Astrocyte (in vitro differentiated cells and primary cell): ENCODE results near the gene SMAD3. TPM values are rescaled to one million over a fixed set of nuclear protein-coding genes. Genes with fewer than 3 reads are reported as not detected.

ENCODE experiments used
- DNase-seq: peaks from one replicate; pipeline ENCODE4 v3.0.0-alpha.2; 2010; ENCODE audit warnings: low read depth
- FAIRE-seq: peaks from 2 replicates; lab custom pipeline; 2011; peaks lifted over from hg19 to GRCh38; lab: Jason Lieb, UNC
- H2AFZ ChIP-seq: 2 replicates; pipeline ENCODE4 v1.6.0; 2012; ENCODE audit warnings: low read depth, low read length, inconsistent platforms
- H3K27ac ChIP-seq: 2 replicates; pipeline ENCODE4 v1.5.1; 2011; ENCODE audit warnings: low read depth, low read length, inconsistent platforms
- H3K27me3 ChIP-seq: 2 replicates; pipeline ENCODE4 v1.6.0; 2011; ENCODE audit warnings: low read length, inconsistent platforms; ENCODE audit not compliant: insufficient read depth
- H3K36me3 ChIP-seq: 2 replicates; pipeline ENCODE4 v1.5.1; 2011; ENCODE audit warnings: low read length, inconsistent platforms; ENCODE audit not compliant: insufficient read depth
- H3K4me1 ChIP-seq: 2 replicates; pipeline ENCODE4 v1.5.1; 2011; ENCODE audit warnings: low read length, inconsistent platforms; ENCODE audit not compliant: insufficient read depth
- H3K4me2 ChIP-seq: 2 replicates; pipeline ENCODE4 v1.6.0; 2012; ENCODE audit warnings: low read length, inconsistent platforms
- H3K4me3 ChIP-seq: 2 replicates; pipeline ENCODE4 v1.5.1; 2011; ENCODE audit warnings: low read depth, mild to moderate bottlenecking, low read length, inconsistent platforms; ENCODE audit not compliant: insufficient read depth
- H3K79me2 ChIP-seq: 2 replicates; pipeline ENCODE4 v1.6.0; 2012; ENCODE audit warnings: mild to moderate bottlenecking, low read length, inconsistent platforms; ENCODE audit not compliant: insufficient read depth
- H3K9ac ChIP-seq: 2 replicates; pipeline ENCODE4 v1.6.0; 2012; ENCODE audit warnings: mild to moderate bottlenecking, low read length, inconsistent platforms
- H3K9me3 ChIP-seq: 2 replicates; pipeline ENCODE4 v1.5.1; 2012; ENCODE audit warnings: low read depth, mild to moderate bottlenecking, low read length, inconsistent platforms; ENCODE audit not compliant: insufficient read depth
- H4K20me1 ChIP-seq: 2 replicates; pipeline ENCODE4 v1.6.0; 2012; ENCODE audit warnings: low read length, inconsistent platforms; ENCODE audit not compliant: insufficient read depth
- H3K27ac Mint-ChIP-seq: one replicate; pipeline ENCODE4 v1.8.0; 2021; ENCODE audit warnings: mild to moderate bottlenecking, mixed read lengths; ENCODE audit not compliant: unreplicated experiment
- H3K27me3 Mint-ChIP-seq: one replicate; pipeline ENCODE4 v1.8.0; 2021; ENCODE audit warnings: low read depth, mixed read lengths; ENCODE audit not compliant: unreplicated experiment
- H3K36me3 Mint-ChIP-seq: one replicate; pipeline ENCODE4 v1.8.0; 2021; ENCODE audit warnings: low read depth, mixed read lengths; ENCODE audit not compliant: unreplicated experiment
- H3K4me1 Mint-ChIP-seq: one replicate; pipeline ENCODE4 v1.8.0; 2021; ENCODE audit warnings: low read depth, mixed read lengths; ENCODE audit not compliant: unreplicated experiment
- H3K4me3 Mint-ChIP-seq: one replicate; pipeline ENCODE4 v1.8.0; 2021; ENCODE audit warnings: mild to moderate bottlenecking, moderate library complexity, mixed read lengths; ENCODE audit not compliant: unreplicated experiment
- H3K9me3 Mint-ChIP-seq: one replicate; pipeline ENCODE4 v1.8.0; 2021; ENCODE audit warnings: mild to moderate bottlenecking, mixed read lengths; ENCODE audit not compliant: unreplicated experiment
- CTCF ChIP-seq: IDR thresholded peaks from 2 replicates; pipeline ENCODE4 v1.5.1; 2011; ENCODE audit warnings: low read depth, mild to moderate bottlenecking, inconsistent platforms, low read length, moderate library complexity; ENCODE audit not compliant: insufficient read depth
- EZH2 ChIP-seq: IDR thresholded peaks from 2 replicates; pipeline ENCODE4 v1.6.1; 2012; ENCODE audit warnings: mild to moderate bottlenecking, low read length, inconsistent platforms; ENCODE audit not compliant: insufficient read depth
- total RNA-seq: library from RNA; stranded (reverse); gene quantifications from 2 replicates; pipeline ENCODE4 v1.2.1, GENCODE V29; 2021

Gene SMAD3
- total RNA-seq, 1 donor from 2014 or later = 78.0 TPM

- no peaks in the 10 kb centered on the region for H3K79me2 ChIP-seq
- no peak overlapping the region for H2AFZ ChIP-seq
- H3K9me3 ChIP-seq = no peaks in the 10 kb centered on the region
- H3K9ac ChIP-seq = no peak overlapping the region
- Mint-ChIP-seq H3K4me1 (peaks cover 2% of the 10 kb centered on the region), H3K36me3 (peaks cover 31% of the 10 kb centered on the region), H3K9me3 (no peaks in the 10 kb centered on the region), H3K4me3 (no peak overlapping the region), H3K27ac (no peak overlapping the region), H3K27me3 (no peaks in the 10 kb centered on the region)
- H3K4me2 ChIP-seq = no peak overlapping the region
- no peaks in the 10 kb centered on the region for H3K27me3 ChIP-seq
- DNase-seq = no peak
- H4K20me1 ChIP-seq = peaks cover 9% of the 10 kb centered on the region
- H3K4me1 ChIP-seq = peaks cover 21% of the 10 kb centered on the region
- H3K27ac ChIP-seq = no peak overlapping the region
- no peak overlapping the region for H3K4me3 ChIP-seq
- TF ChIP-seq EZH2 (no peak), CTCF (no peak)
- FAIRE-seq = no peak
- peaks cover 49% of the 10 kb centered on the region for H3K36me3 ChIP-seq
Measured at GRCh38 chr15:67186226-67186649, 120.8 kb downstream of the SMAD3 start.

GRCh38 chr15:67186688-67187087 is 121.3 kb downstream of the SMAD3 start:
- Mint-ChIP-seq H3K4me1 (peaks cover 2% of the 10 kb centered on the region), H3K4me3 (no peak overlapping the region), H3K27ac (no peak overlapping the region), H3K9me3 (no peaks in the 10 kb centered on the region), H3K36me3 (peaks cover 31% of the 10 kb centered on the region), H3K27me3 (no peaks in the 10 kb centered on the region)
- Histone ChIP-seq H3K4me1 (peaks cover 21% of the 10 kb centered on the region), H3K79me2 (no peaks in the 10 kb centered on the region), H3K27me3 (no peaks in the 10 kb centered on the region), H3K9ac (no peak overlapping the region), H3K4me2 (no peak overlapping the region), H3K27ac (no peak overlapping the region), H3K4me3 (no peak overlapping the region), H3K9me3 (no peaks in the 10 kb centered on the region), H4K20me1 (peaks cover 9% of the 10 kb centered on the region), H2AFZ (no peak overlapping the region), H3K36me3 (peaks cover 54% of the 10 kb centered on the region)
- no peak for DNase-seq
- TF ChIP-seq CTCF (no peak), EZH2 (no peak)
- no peak for FAIRE-seq

GRCh38 chr15:67187351-67187854 is 122.0 kb downstream of the SMAD3 start:
- no peaks in the 10 kb centered on the region for H3K79me2 ChIP-seq
- no peaks in the 10 kb centered on the region for H3K27me3 ChIP-seq
- Mint-ChIP-seq H3K27ac (no peak overlapping the region), H3K9me3 (no peaks in the 10 kb centered on the region), H3K4me3 (no peak overlapping the region), H3K36me3 (peaks cover 28% of the 10 kb centered on the region), H3K4me1 (peaks cover 2% of the 10 kb centered on the region), H3K27me3 (no peaks in the 10 kb centered on the region)
- H3K27ac ChIP-seq = no peak overlapping the region
- peaks cover 9% of the 10 kb centered on the region for H4K20me1 ChIP-seq
- H3K9me3 ChIP-seq = no peaks in the 10 kb centered on the region
- H2AFZ ChIP-seq = no peak overlapping the region
- no peak overlapping the region for H3K9ac ChIP-seq
- no peak overlapping the region for H3K4me3 ChIP-seq
- H3K36me3 ChIP-seq = peaks cover 57% of the 10 kb centered on the region
- H3K4me2 ChIP-seq = no peak overlapping the region
- DNase-seq = no peak
- TF ChIP-seq EZH2 (no peak), CTCF (no peak)
- peaks cover 21% of the 10 kb centered on the region for H3K4me1 ChIP-seq
- FAIRE-seq = no peak
